ENCODE measurements around the gene LOXL3. TPM values are rescaled to one million over a fixed set of nuclear protein-coding genes. Genes with fewer than 3 reads are reported as not detected.

Gene LOXL3
- polyA plus RNA-seq, 4 donors = 0.22 to 2.9 (median 1.3) TPM

DNA sequence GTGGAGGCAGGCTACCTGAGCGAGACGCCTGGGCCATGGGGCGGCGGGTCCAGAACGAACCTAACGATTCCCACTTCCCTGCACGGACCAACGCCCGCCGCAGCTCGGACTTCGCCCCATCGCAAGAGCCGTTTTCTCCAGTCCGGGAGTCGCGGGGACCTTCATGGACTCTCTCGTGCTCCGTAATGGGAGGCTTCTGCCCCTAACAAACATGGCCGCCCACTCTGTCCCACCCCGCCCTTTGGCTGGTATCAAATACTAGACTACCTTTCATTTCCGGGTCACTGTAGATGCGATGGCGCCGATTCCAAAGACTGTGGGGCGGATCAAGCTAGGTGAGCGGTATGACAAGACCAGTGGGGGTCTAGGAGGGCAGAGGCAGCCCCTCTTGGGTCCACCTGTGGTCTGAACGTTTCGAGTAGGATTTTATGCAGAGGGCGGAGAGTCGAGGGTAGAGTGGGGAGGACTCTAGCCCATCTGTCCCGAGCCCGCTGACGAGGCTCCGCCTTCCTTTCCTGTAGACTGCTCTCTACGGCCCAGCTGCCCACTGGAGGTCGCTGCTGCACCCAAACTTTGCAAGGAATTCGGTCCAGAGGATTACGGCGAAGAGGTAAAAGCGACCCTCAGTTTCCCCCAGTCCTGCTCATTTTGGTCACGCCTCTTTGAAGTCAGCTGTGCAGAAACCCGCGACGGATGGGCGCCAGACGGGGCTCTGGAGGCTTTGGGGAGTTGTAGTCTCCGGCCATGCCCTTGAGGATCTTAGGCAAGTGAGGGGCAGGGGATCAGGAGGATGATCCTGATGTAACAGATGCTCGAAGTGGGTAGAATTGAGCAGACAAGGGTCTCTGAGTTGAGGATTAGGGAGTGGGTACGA is 70.7 kb downstream of the LOXL3 start, which contains the start of the genes CCDC142 and TTC31:
TSS of gene CCDC142 (minus strand) at position 198 of the 874 bp plus-strand sequence. CDS start at position 37, 161 bp downstream.
TSS of gene TTC31 (plus strand) at position 281 of the 874 bp plus-strand sequence. CDS start at position 296, 15 bp downstream.
- H3K36me3 ChIP-seq (ENCODE audit: control insufficient read depth in 3 of 3, insufficient read depth in 2 of 3, low read depth in 1 of 3, low read length in 3 of 3) = peaks cover 0 to 58% (median 2%) of the 10 kb centered on the region in 3 donors
- H3K4me1 ChIP-seq (ENCODE audit: control insufficient read depth in 3 of 3, insufficient read depth in 2 of 3, low read depth in 1 of 3, low read length in 2 of 3) = peaks cover 0 to 25% (median 2%) of the 10 kb centered on the region in 3 donors
- FAIRE-seq (no peak), DNase-seq (peak; percentile 99)
- H3K4me3 ChIP-seq (ENCODE audit: low read depth in 1 of 3, low read length in 3 of 3) = peak within 1 kb of the TSS; percentile 81 to 90 (median 85)
- H3K27ac ChIP-seq (ENCODE audit: low read depth in 1 of 3, low read length in 2 of 3) = peak within 1 kb of the TSS; percentile 86 to 96 (median 87)
- H3K27me3 ChIP-seq (ENCODE audit: control insufficient read depth in 3 of 3, insufficient read depth in 3 of 3, low read length in 3 of 3) = no peaks in the 10 kb centered on the region
- no peaks in the 10 kb centered on the region for H3K9me3 ChIP-seq (ENCODE audit: control insufficient read depth in 2 of 2, insufficient read depth in 1 of 2, low read depth in 1 of 2, low read length in 1 of 2)
- WGBS, 3 donors = 0 to 1% (median 1%) methylated on average over 47 to 50 of the region's 50 CpGs

Other genes with a start within 250 kb of the LOXL3 start
- gene SLC4A5, start 210.5 kb downstream of the LOXL3 start, polyA plus RNA-seq = 1 to 10 TPM in 1 of 4 donors, under 1 TPM in 2, not detected in 1; 0.43 to 2.0 (median 0.59) TPM
- 10 to 100 TPM; 72.7 to 92.8 (median 77.9) TPM for gene DCTN1, start 173.6 kb downstream of the LOXL3 start, polyA plus RNA-seq
- gene C2orf81, start 132.3 kb downstream of the LOXL3 start, polyA plus RNA-seq = 1 to 10 TPM in 2 of 4 donors, under 1 TPM in 2; 0.22 to 2.5 (median 1.1) TPM
- gene WDR54, start 132.2 kb downstream of the LOXL3 start, polyA plus RNA-seq = 10 to 100 TPM in 1 of 4 donors, 1 to 10 TPM in 3; 1.6 to 11.2 (median 6.2) TPM
- gene RTKN, start 112.0 kb downstream of the LOXL3 start, polyA plus RNA-seq = 10 to 100 TPM; 51.1 to 94.1 (median 69.7) TPM
- gene INO80B, start 98.9 kb downstream of the LOXL3 start, polyA plus RNA-seq = 10 to 100 TPM; 28.7 to 43.8 (median 35.8) TPM
- 10 to 100 TPM; 55.1 to 82.7 (median 66.4) TPM for gene WBP1, start 95.5 kb downstream of the LOXL3 start, polyA plus RNA-seq
- 10 to 100 TPM; 38.4 to 66.1 (median 62.5) TPM for gene MOGS, start 88.6 kb downstream of the LOXL3 start, polyA plus RNA-seq
- gene MRPL53, start 81.3 kb downstream of the LOXL3 start, polyA plus RNA-seq = 10 to 100 TPM; 46.7 to 75.1 (median 54.3) TPM
- gene CCDC142, start 70.9 kb downstream of the LOXL3 start, polyA plus RNA-seq = 10 to 100 TPM in 2 of 4 donors, 1 to 10 TPM in 2; 4.1 to 21.0 (median 8.4) TPM
- 10 to 100 TPM; 20.1 to 51.0 (median 27.1) TPM for gene TTC31, start 70.9 kb downstream of the LOXL3 start, polyA plus RNA-seq
- 10 to 100 TPM in 1 of 4 donors, 1 to 10 TPM in 3; 2.3 to 37.5 (median 5.3) TPM for gene LBX2, start 54.3 kb downstream of the LOXL3 start, polyA plus RNA-seq
- 10 to 100 TPM; 13.2 to 23.5 (median 18.8) TPM for gene PCGF1, start 46.2 kb downstream of the LOXL3 start, polyA plus RNA-seq
- 1 to 10 TPM in 2 of 4 donors, not detected in 2; 1.5 to 5.4 TPM for gene TLX2, start 39.5 kb downstream of the LOXL3 start, polyA plus RNA-seq
- gene DQX1, start 27.7 kb downstream of the LOXL3 start, polyA plus RNA-seq = 100 to 1,000 TPM in 1 of 4 donors, 10 to 100 TPM in 3; 15.8 to 106 (median 39.6) TPM
- 100 to 1,000 TPM; 136 to 237 (median 190) TPM for gene AUP1, start 24.2 kb downstream of the LOXL3 start, polyA plus RNA-seq
- gene HTRA2, start 24.0 kb downstream of the LOXL3 start, polyA plus RNA-seq = 10 to 100 TPM; 20.4 to 42.3 (median 28.1) TPM
- 10 to 100 TPM in 2 of 4 donors, 1 to 10 TPM in 2; 5.5 to 17.7 (median 12.5) TPM for gene DOK1, start 778 bp upstream of the LOXL3 start, polyA plus RNA-seq
- under 1 TPM in 2 of 4 donors, not detected in 2; 0.12 to 0.13 TPM for gene M1AP, start 94.4 kb upstream of the LOXL3 start, polyA plus RNA-seq
- gene SEMA4F, start 100.3 kb upstream of the LOXL3 start, polyA plus RNA-seq = 1 to 10 TPM in 2 of 4 donors, under 1 TPM in 1, not detected in 1; 0.27 to 2.4 (median 1.0) TPM